Measurements from ENCODE around the gene ZNF32. TPM values are rescaled to one million over a fixed set of nuclear protein-coding genes. Genes with fewer than 3 reads are reported as not detected.

Gene ZNF32
- total RNA-seq, 1 experiment from 2014 or later, result 9.8 TPM

GRCh38 chr10:43595739-43596298 is 52.9 kb downstream of the ZNF32 start:
- CTCF ChIA-PET, result no interaction called here
- Histone ChIP-seq H3K36me3 (ENCODE audit: low read depth) (no peaks in the 10 kb centered on the region), H3K9me3 (ENCODE audit: insufficient read depth, low read depth) (no peaks in the 10 kb centered on the region), H3K27ac (no peak overlapping the region), H3F3A (ENCODE audit: insufficient read depth, low read depth) (no peaks in the 10 kb centered on the region), H3K4me3 (no peak overlapping the region), H2AFZ (no peak overlapping the region), H3K9me2 (ENCODE audit: insufficient read depth) (no peaks in the 10 kb centered on the region), H3K27me3 (ENCODE audit: insufficient read depth, low read depth) (peaks cover 46% of the 10 kb centered on the region), H3K79me2 (ENCODE audit: low read depth) (no peaks in the 10 kb centered on the region), H3K4me1 (replicated peaks; ENCODE audit: insufficient read depth) (no peaks in the 10 kb centered on the region), H4K20me1 (ENCODE audit: insufficient read depth) (no peaks in the 10 kb centered on the region), H3K4me2 (peak overlapping the region; percentile 54; the same call in 1 of the 2 replicates)
- intact Hi-C loops (cut with micrococcal nuclease; ENCODE audit: unreplicated experiment), result no loop called here
- POLR2A ChIA-PET (ENCODE audit: unreplicated experiment), result no interaction called here
- TF ChIP-seq CTCF (conservative IDR thresholded peaks at IDR 0.05), result no peak
- no peak for TF ChIP-seq EZH2 (IDR thresholded peaks at IDR 0.05; ENCODE audit: low read depth)
- no TSS peak for BruUV-seq (replicated peaks)
- no peak for DNase-seq

- no peak overlapping the region; the same call in 1 of the 2 replicates for H2AFZ ChIP-seq
- H3K79me2 ChIP-seq (ENCODE audit: low read depth), result no peaks in the 10 kb centered on the region
- H4K20me1 ChIP-seq (ENCODE audit: insufficient read depth), result no peaks in the 10 kb centered on the region
- TF ChIP-seq EZH2 (IDR thresholded peaks at IDR 0.05; ENCODE audit: low read depth), result no peak
- TF ChIP-seq CTCF (conservative IDR thresholded peaks at IDR 0.05), result no peak
- no peaks in the 10 kb centered on the region for H3K9me3 ChIP-seq (ENCODE audit: insufficient read depth, low read depth)
- no peaks in the 10 kb centered on the region for H3K9me2 ChIP-seq (ENCODE audit: insufficient read depth)
- DNase-seq, result no peak
- no peaks in the 10 kb centered on the region for H3K4me1 ChIP-seq (replicated peaks; ENCODE audit: insufficient read depth)
- peak overlapping the region; percentile 54 for H3K4me2 ChIP-seq
- intact Hi-C loops (cut with micrococcal nuclease; ENCODE audit: unreplicated experiment), result no loop called here
- no peaks in the 10 kb centered on the region for H3K36me3 ChIP-seq (ENCODE audit: low read depth)
- POLR2A ChIA-PET (ENCODE audit: unreplicated experiment), result no interaction called here
- no peak overlapping the region for H3K27ac ChIP-seq
- peaks cover 54% of the 10 kb centered on the region for H3K27me3 ChIP-seq (ENCODE audit: insufficient read depth, low read depth)
- H3K4me3 ChIP-seq, result peak overlapping the region; percentile 12; the same call in 1 of the 2 replicates
- H3F3A ChIP-seq (ENCODE audit: insufficient read depth, low read depth), result no peaks in the 10 kb centered on the region
- no TSS peak for BruUV-seq (replicated peaks)
- CTCF ChIA-PET, result no interaction called here
Measured at GRCh38 chr10:43594944-43595589, 53.6 kb downstream of the ZNF32 start.

Other genes with a start within 250 kb of the ZNF32 start
- gene HNRNPF, start 239.7 kb downstream of the ZNF32 start, total RNA-seq (2021), result 267 and 337 TPM in 2 replicates
- gene ZNF487, start 211.8 kb downstream of the ZNF32 start, total RNA-seq (2021), result 11.8 and 14.5 TPM in 2 replicates
- gene ZNF239, start 74.3 kb downstream of the ZNF32 start, total RNA-seq (2021), result 3.3 and 3.7 TPM in 2 replicates
- gene ZNF485, start 42.4 kb downstream of the ZNF32 start, total RNA-seq (2021), result 2.1 and 3.7 TPM in 2 replicates

Measured in PC-9 (cell line).